GM18519 (cell line): ENCODE data around the gene BUD23.

Experiments
- ATAC-seq: cut with Tn5 transposase; IDR thresholded peaks from one replicate; pipeline ENCODE4 v1.9.1; 2021; ENCODE audit warnings: mild to moderate bottlenecking, moderate library complexity; ENCODE audit not compliant: unreplicated experiment, low FRiP score

The BUD23 gene

GRCh38 chr7:73738612-73739386 is 55.4 kb downstream of the BUD23 start, which contains the start of gene ABHD11:
ABHD11 (minus strand) TSS chr7:73738802; CDS start chr7:73738770, 32 bp downstream.
- peak; percentile 75 for ATAC-seq

GRCh38 chr7:73739387-73739767 is 56.0 kb downstream of the BUD23 start:
- no peak for ATAC-seq

- no peak for ATAC-seq
These were observed 56.8 kb downstream of the BUD23 start for GRCh38 chr7:73740212-73740611.

- no peak for ATAC-seq
These were observed 57.4 kb downstream of the BUD23 start for GRCh38 chr7:73740771-73741170.

GRCh38 chr7:73741600-73741999 is 58.2 kb downstream of the BUD23 start:
- no peak for ATAC-seq

- ATAC-seq, result no peak
These were observed 58.9 kb downstream of the BUD23 start for GRCh38 chr7:73742338-73742752.

GRCh38 chr7:73742753-73743641 is 59.6 kb downstream of the BUD23 start:
- ATAC-seq, result no peak

- ATAC-seq, result no peak
These were observed 63.0 kb downstream of the BUD23 start for GRCh38 chr7:73746378-73746777.
